SIG-M5 treated with dmso at 0.1 percent for 504 hours (cell line): ENCODE data around the gene AUTS2.
"Not testable (repeated sequence)": the region's sequence is repeated elsewhere in the genome, so short reads cannot be mapped to it uniquely, and the experiment has no call there.

Experiments used
- DNase-seq: peaks from one replicate; lab custom pipeline; 2025; ENCODE audit not compliant: unreplicated experiment; lab: John Stamatoyannopoulos, UW

AUTS2 gene

GRCh38 chr7:70355198-70356020 is 757.1 kb downstream of the AUTS2 start:
- no peak for DNase-seq

DNA sequence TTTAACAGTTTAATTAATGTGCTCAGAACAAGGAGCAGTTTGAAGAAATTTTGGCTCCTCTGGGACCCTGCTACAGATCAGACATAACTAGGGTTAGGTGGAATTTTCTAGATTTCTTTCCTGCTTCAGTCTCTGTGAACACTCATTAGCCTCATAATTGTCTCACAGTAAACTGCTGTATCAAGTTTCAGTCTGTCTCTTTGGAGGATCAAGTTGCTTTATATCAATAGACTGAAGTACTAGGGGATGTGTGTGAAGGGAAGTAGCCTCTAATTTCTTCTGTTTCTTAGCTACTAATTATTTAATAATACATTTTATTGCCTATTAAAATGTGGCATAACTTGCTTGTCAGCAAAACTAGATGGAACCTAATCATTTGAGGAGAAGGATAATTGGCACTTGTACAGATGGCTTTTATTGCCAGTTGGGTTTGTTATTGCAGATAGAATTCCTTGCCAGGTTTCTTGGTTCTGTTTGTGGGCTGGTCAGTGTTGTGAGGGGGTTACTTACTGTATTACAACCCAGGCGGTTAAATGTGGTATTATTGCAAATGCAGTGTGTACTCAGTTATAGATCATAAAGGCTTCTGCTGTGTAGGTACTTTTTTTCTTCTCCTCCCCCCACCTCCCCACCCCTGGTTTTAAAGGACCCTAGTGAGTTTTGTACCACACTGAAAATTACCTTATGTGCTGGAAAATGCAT is 758.0 kb downstream of the AUTS2 start:
- no peak for DNase-seq

DNA sequence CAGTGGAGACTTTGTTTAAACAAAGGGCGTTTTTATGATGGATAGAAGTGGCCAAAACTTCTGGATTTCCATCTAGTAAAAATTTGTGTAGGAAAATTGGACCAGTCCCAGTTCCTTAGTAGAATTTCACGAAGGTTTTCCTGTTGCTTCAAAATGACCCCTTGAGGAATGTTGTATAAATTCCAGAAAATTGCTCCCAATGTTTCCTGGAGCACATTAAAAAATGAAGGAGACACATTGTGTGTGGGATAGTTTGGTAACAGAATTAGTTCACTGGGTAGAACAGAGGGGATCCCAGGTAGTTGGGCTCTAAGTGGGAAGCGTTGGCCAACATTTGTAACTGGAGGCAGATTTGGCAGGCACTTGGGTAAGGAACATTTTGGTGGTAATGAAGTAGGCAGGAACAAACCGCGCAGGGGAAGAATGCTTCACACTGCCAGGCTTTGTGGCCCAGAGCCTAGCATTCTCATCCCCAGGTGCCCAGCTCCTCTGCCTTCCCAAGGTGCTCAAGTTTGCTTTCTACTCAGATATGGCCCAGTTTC is 758.6 kb downstream of the AUTS2 start:
- no peak for DNase-seq

GRCh38 chr7:70360557-70360956 is 762.3 kb downstream of the AUTS2 start:
- no peak for DNase-seq

DNA sequence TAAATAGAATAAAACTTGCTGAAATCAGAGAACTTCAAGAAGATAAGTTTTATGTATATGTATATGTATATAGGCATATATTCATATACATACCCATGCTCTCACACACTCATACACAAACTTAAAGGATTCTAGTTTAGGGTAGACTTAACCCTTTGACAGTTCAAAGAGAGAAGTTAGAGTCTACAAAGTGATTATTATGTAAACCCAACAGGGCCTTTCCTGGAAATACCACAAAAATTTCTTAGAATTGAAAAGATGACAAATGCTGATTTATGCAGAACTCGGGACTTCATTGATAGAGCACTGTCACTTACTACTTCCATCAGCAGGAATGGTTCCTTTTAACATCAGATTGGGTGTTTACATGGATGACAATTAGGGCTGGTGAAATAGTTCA is 763.5 kb downstream of the AUTS2 start:
- no peak for DNase-seq

GRCh38 chr7:70364393-70364792 is 766.1 kb downstream of the AUTS2 start:
- not testable (repeated sequence) for DNase-seq

DNA sequence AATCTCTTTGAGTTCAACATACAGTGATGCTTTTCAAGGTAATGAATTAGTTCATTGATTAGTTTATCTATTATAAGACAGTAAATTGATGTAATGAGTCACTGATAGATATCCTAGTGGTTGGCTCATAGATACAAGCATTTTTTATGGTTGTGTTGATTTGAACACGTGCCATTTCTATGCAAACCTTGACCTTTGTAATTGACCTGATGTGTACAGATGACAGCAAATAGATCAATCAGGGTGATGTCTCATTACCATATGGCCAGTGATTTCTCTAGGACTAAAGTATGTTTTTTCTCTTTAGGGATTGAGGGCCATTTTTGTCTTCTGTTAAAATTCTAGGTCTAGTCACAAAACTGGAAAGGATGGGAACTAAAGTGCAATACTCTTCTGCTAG is 773.4 kb downstream of the AUTS2 start:
- DNase-seq: no peak

DNA sequence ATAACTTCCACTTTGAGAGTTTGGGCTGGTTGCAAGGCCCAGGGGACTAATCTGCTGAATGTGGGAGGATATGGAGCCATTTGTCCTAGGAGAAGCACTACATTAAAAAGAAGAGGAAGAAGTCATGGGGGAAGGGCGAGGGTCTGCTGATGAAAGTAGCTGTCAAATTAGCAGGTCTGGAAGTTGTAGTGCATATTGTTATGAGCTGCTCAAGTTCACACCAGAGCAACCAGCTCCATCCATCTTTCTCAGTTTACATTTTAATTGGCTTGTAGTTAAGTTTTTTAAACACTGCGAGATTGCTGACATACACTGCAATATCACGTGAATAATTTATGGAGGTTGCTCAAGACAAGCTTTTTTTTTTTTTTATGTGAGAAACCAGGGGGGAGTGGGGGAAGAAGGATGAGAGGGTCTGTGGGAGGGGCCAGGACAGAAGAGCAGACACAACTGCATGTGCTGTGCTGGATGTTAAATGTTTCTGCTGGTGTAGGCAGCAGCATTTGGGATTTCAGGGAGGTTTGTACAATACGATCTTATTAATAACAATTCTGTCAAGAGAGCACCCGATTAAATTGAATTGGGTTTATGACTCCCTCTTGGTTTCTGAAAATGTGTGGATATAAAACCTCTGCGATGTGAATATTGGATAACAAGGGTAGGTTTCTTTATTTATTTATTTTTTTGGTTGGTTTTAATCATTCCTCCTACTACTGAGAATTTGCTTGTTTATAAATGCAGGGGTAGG is 774.7 kb downstream of the AUTS2 start:
- no peak for DNase-seq

DNA sequence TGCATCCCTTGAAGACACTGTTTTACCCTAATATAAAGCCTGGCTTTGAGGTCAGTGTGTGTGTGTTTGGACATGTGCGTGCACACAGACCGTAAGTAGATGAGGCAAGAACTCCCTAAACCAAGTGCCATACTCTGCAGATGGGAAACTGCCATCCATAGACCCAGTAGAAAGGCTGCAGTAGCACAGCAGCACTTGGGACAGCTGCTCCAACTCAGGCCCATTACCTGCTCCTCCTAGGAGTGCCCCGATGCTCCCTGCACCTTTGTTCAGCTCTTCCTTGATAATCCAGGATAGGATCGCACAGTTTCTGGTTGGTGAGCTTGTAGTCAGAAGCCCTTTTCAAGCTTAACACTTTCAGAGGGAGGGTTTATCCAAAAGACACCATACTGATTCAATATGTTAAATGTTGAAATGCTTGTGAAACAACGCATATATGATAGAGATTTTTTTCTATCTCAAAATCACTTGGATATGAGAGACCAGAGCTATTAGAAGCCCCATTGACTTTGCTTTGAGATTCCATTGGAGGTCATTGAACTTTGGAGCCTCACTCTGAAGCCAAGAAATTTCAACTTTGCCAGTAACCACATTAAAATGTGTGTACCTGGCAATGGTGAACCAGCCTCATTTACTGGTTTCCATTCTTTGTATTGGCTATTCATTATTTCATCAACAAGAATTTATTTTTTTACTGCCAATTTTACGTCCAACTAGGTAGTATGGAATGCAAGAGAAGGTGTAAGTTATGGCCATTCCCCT is 776.7 kb downstream of the AUTS2 start:
- DNase-seq: no peak

DNA sequence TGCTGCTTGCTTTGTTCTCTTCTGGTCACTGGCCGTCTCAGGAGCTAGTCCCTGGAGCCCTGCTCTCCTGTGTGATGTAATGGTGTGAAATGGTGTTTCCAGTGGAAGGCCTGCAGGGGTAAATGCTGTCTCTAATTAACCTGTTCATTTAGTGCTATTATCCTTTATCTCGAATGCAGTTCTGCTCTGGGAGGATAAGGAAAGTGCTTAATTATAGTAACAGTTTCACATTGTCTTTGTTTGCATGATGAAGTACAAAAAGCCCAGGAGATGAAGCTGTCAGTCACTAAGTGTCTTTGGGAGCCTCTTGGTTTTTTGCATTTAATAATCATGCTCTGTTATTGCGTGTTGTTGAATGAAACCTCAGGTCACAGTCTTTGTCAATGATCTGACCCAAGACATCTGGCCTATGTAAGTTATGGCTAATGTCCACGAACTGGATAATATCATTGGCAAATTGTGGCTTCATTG is 778.3 kb downstream of the AUTS2 start:
- no peak for DNase-seq

GRCh38 chr7:70377957-70378356 is 779.7 kb downstream of the AUTS2 start:
- DNase-seq: no peak

GRCh38 chr7:70379210-70379609 is 780.9 kb downstream of the AUTS2 start:
- no peak for DNase-seq

DNA sequence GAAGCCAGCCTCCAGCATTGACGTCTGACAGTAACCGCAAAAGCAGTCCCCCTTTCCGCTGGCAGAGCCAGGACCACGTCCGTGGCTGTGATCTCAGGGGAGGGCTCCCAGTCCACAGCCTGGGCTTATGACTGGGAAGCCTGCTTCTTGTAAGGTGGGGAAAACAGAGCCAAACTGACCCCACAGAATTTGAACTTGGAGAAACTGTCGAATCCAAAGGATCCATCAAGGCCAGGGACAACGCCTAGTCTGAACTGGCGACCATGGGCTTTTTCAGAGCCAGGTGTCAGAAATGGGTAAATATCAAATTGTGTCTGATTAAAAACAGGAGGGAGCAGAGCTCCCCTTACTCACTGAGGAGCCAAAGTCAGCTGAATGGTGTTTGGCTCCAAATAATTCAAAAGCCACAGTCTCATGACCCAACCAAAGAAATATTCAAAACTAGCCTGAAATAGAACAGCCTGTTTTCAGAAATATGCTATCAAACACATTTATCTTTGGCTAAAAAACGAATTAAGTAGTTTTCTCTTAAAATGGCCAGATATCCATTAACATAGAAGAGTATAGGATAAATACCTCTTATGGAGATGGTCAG is 782.2 kb downstream of the AUTS2 start:
- DNase-seq: no peak

DNA sequence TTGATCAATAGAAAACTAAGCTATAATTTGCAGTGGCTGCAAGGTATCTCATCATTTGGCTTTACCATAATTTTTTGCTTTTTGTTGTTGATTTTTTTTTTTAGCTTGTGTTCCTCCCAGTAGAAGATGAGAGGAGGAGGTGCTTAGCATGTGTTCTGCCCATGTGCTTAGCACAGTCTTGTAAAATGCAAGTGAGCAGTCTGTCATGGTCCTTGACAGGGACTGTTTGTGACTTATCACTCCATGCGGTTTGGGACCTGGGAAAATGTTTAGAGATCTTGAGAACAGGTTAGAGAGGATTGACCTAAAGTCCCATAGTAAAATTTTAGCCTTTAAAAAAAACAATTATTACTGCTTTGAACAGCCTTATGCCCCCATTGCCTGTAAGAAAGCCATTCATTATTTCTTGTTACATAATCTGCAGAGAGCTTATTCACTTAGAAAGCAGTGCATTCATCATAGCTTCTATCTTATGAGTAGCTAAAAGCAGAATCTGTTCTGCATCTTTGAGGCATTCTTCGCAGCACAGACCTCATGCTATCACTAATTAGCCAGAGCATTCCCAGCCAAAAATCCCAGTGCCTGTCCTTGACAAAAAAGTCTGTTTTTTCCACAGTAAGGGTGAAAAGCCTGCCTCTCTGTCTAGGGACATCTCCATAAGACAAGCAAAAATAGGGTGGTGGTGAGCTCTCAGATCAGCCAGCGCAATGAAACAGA is 784.9 kb downstream of the AUTS2 start:
- DNase-seq: no peak

- no peak for DNase-seq
Observed at GRCh38 chr7:70384024-70384423, 785.7 kb downstream of the AUTS2 start.

GRCh38 chr7:70384891-70385290 is 786.6 kb downstream of the AUTS2 start:
- no peak for DNase-seq

GRCh38 chr7:70387217-70387616 is 788.9 kb downstream of the AUTS2 start:
- no peak for DNase-seq

DNA sequence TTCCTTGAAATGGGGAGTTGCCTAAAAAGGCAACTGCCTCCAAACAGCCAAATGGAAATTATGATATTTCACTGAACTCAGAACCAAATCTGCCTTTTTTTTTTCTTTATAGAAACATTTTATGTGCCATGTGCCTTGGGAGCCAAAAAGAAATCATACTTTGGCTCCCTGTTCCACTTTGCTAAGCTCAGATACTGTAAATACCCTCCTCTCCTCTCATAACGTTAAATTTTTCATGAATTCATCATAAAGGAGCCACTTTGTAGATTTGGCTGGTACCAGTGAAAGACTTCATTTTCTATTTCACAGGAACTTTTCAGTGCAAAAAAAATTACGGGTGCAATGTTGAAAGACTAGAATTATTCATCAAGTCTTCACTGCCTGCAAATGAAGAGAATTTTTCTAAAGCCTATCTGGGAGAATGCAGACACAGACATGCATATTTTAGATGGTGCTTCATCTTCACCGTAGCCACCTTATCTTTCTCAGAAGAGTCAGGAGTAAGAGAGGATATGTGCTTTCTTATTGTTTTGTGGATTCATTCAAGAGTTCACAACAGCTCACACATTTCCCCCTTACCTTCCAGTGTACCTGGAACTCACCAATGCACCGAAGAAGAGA is 791.4 kb downstream of the AUTS2 start:
- no peak for DNase-seq

DNA sequence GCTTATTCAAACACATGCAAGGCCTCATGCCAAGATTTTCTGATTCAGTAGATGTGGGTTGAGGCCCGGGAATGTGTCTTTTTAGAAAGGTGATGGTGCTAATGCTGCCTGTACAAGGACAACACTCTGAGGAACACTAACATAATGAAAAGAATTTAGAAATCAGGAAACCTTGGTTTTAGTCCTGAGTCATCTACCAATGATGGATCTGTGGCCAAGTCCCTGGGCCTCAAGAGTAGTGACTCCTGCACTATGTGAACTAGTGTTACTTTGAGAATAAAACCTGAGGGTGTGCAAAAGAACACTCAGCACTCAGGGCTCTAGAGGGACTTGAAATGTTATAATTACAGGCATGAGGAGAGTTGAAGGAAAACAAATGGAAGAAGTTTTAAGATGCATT is 792.0 kb downstream of the AUTS2 start:
- DNase-seq: no peak
